ENCODE results near the gene L3MBTL4.
"Not testable (repeated sequence)": the region's sequence is repeated elsewhere in the genome, so short reads cannot be mapped to it uniquely, and the experiment has no call there.

L3MBTL4 gene

DNA sequence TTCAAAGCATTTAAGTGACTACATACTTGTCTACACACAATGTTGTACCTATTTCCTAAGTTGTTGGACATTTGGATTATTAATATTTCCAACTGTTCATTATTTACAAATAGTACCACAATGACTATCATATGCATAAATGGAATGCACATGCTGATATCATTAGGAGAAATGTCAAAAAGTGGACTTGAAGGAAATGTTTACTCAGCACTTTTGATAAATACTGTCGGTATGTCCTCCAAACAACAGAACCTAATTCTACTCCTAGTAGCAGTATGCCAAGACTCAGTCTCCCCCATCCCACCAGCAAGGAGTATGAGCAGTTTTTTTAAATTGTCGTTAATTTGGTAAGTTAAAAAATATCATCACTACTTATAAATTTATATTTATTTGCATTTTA lies 116.8 kb downstream of the L3MBTL4 start:
- DNase-seq (ENCODE audit: low read depth), result no peak

- no peak for DNase-seq (ENCODE audit: low read depth)
These were observed 120.4 kb downstream of the L3MBTL4 start for GRCh38 chr18:6294148-6294784.

DNA sequence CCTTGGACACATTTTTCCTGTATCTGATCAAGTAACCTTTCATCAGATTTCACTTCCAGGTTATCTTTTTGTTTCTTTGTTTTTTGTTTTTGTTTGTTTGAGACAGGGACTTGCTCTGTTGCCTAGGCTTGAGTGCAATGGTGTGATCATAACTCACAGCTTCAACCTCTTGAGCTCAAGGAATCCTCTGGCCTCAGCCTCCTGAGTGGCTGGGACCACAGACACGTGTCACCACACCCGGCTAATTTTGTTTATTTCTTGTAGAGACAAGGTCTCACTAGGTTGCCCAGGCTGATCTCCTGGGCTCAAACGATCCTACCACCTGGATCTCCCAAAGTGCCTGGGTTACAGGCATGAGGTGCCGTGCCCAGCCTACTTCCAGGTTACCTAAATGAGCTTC lies 124.9 kb downstream of the L3MBTL4 start:
- no peak for DNase-seq (ENCODE audit: low read depth)

DNA sequence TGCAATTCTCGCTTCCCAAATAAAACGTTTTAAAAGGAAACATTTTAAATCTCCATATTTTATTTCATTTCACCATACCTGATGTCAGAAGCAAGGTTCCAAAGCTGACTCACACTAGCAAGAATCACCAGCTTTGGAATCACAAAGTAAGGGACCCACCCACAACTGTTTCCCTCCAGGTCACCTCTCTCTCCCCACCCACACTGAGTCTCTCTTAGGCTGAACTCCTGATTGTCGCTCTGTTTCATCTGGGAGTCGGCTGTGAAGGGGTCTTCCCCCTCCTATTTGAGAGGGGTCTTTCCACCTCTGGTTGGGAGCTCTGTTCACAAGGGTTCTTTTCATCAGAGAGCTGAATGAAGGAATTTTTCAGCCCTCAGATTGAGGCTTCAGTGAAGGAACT lies 128.1 kb downstream of the L3MBTL4 start:
- no peak for DNase-seq (ENCODE audit: low read depth)

DNA sequence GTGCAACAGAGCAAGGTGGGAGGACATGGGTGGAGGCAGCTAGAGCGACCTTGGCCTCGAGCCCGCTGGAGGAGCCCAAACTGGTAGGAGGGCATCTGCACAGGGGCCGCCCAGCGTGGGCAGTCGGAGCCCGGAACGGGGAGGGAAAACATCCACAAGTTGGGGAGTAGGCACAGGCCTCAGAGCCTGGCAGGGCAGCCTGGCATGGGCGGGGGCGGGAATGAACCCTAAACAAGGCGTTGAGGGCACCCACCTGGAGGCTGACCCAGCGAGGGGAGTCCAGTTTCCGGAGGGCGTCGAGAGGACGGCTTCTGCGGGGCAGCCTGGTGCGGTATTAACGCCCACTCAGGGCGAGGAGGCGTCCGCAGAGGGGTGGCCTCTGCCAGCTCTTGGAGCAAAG lies 129.9 kb downstream of the L3MBTL4 start:
- DNase-seq (ENCODE audit: low read depth), result no peak

DNA sequence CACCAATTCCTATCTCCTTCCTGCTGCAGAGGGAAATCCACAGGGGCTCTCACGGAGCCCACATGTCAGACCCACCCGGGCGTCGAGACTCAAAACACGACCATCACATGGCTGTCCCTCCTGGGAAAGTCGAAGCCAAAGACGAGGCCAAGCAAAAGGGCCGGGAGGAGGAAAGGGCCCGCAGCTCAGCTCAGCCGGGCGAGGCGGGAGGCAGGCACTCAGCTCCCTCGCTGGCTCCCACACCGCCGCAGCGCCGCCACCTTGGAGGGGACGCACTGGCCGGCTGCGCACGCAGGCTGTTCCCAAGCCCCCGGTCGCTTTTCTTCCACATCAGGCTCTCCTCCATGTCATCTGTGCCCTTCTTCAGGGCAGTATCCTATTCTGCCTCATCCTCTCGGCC lies 130.4 kb downstream of the L3MBTL4 start:
- DNase-seq (ENCODE audit: low read depth), result no peak

- DNase-seq (ENCODE audit: low read depth), result no peak
These were observed 132.8 kb downstream of the L3MBTL4 start for GRCh38 chr18:6281874-6282273.

- no peak for DNase-seq (ENCODE audit: low read depth)
These were observed 134.4 kb downstream of the L3MBTL4 start for GRCh38 chr18:6280211-6280743.

DNA sequence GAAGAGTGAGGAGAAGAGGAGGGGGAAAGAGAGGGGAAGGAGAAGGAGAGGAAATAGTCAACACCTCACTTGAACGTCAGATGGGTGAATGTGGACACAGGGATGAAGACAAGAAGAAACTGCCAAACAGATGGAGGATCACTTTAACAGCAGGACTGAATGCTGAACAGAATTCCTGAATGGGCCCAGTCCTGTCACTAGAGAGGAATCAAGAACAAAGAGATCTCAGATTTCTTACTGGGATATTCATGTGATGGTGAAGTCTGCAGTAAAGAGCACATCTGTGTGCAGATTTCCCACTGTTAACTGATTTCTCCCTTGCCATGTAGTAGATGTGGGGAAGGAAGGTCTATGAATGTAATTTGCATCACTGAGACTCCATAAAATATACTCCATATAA lies 135.4 kb downstream of the L3MBTL4 start:
- no peak for DNase-seq (ENCODE audit: low read depth)

DNA sequence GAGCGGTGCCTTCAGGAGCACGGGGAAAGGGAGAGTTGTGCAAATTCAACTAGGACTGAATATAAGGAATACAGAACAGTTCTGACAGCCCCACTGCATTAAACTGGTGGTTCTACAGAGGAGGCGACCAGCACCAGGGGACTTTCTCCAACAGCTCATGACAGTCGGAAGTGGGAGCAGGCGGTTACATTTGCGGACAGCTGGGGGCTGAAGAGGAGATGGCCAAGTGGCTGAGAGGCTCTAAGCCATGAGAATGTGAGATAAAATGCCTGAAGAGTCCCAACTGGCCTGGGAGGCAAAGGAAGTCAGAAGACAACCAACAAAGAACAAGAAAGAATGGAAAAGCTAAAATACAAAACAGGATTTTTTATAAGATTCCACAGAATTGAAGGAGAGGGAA lies 141.3 kb downstream of the L3MBTL4 start:
- no peak for DNase-seq (ENCODE audit: low read depth)

GRCh38 chr18:6272144-6272543 lies 142.6 kb downstream of the L3MBTL4 start:
- DNase-seq (ENCODE audit: low read depth), result not testable (repeated sequence)

DNA sequence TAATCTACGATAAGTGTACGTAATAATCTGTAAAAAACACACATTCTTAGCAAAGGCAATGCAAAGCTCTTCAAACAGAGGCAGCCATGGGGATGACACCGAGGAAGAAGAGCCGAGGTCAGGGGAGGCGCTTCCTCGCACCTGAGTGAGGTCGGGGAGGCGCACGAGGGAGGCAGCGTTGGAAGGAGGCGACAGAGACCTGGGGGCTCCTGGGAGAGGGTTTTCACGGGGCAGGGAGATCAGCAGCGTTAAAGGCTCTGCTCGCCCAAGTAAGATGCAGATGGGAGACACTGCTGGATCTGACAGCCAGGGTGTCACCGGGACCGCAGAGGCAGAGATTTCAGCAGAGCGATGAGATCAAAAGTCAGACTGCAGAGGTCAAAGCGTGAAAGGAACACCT lies 143.1 kb downstream of the L3MBTL4 start:
- no peak for DNase-seq (ENCODE audit: low read depth)

DNA sequence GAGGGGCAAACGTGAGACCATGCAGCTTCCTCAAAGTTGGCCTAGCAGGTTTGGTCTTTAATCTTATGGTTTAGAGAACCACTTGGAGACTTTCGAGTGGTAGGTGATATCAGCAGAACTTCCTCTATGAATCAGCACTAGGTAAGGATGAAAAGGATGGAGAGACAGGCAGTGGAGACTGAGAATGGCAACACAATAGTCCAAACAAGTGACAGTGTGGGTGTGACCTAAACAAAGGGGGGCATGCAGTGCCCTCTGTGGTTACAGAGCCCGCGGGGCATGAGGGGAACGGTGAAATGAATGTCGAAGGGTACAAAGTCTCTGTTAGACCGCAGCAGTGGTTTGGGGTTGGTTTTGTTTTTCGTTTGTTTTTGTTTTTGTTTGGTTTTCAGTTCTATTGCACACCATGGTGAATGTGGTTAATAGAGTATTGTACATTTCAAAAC lies 143.9 kb downstream of the L3MBTL4 start:
- DNase-seq (ENCODE audit: low read depth), result no peak

- no peak for DNase-seq (ENCODE audit: low read depth)
These were observed 144.9 kb downstream of the L3MBTL4 start for GRCh38 chr18:6269660-6270332.

GRCh38 chr18:6266212-6266611 lies 148.5 kb downstream of the L3MBTL4 start:
- no peak for DNase-seq (ENCODE audit: low read depth)

DNA sequence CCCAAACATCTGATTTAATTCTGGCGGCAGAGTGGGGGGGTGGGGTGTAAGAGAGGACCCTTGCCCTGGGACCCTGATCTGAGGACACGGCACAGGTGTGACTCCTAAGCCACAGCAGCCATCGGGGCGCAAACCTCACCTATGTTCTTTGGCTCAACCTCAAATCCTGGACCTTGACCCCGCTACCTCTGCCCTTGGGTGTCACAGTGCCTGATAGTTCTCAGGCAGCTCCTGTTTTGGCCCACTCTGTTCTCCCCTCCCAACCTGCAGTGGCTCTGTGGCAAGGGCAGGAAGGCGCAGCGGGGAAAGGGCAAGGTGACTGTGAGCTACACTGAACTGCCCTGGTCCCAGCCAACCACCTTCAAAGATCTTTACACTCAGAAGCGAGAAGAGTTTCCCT lies 152.8 kb downstream of the L3MBTL4 start:
- no peak for DNase-seq (ENCODE audit: low read depth)

DNA sequence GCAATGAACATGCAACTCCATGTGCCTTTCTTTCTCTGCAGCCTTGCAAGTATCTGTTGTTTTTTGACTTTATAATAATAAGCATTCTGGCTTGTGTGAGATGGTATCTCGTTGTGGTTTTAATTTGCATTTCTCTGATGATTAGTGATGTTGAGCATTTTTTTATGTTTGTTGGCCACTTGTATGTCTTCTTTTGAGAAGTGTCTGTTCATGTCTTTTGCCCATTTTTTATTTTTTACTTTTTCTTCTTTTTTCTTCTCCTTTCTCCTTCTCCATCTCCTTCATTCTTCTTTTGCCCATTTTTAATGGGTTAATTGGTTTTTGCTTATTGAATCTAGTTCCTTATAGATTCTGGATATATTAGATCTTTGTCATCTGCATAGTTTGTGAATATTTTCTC lies 155.4 kb downstream of the L3MBTL4 start:
- not testable (repeated sequence) for DNase-seq (ENCODE audit: low read depth)

DNA sequence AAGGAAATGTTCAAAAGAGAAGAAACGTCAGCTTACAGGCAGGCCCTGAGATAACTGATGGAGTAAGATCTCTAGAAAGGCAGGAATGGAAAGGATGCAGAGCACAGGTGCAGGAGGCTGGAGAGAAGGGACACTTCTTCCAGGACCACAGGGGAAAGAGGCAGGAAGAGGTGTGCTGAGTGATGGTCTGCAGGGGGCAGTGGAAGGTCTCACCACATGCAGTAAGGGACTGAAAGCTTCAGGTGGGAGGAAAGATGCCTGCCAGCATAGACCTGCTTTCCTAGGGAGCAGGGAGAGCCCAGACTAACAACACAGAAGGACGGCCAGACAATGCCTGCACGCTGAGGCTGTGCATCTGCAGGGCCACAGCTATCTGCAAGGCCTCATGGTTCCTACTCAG lies 156.8 kb downstream of the L3MBTL4 start:
- DNase-seq (ENCODE audit: low read depth), result no peak

DNA sequence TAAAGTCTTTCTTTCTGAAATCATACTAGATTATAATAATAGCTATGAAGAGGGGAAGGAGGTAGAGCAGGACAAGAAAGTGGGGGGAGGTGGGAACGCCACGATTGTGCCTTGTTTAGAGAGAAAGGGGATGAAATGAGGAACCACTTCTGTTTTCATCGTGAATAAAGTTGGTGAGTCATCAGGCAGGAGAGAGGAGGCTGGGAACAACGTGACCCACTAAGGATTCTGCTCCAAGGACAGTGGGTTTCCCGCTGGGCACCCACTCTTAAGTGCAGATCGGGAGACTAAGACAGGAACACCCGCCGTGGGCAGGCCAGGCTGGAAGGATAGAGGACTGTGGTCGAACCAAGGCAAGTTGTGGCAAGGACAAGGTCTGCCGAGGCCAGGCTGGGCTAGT lies 158.2 kb downstream of the L3MBTL4 start:
- no peak for DNase-seq (ENCODE audit: low read depth)

DNA sequence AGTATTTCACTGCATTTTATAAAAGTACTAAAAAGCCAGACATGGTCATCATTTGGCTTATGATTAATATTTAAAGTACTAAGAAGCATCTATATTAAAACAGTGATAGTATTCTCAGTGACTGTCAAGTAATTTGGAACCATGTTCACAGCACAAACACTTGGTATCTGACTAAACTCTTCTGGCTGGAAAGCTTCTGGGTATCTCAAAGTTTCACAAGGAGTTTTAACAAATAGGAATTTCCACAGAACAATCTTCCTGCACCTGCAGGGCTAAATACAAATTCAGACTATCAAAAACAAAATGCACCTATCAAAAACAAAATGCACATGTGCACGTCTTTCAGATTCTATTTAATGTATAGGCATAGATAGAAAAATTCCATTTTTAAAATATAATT lies 158.8 kb downstream of the L3MBTL4 start:
- DNase-seq (ENCODE audit: low read depth), result no peak

DNA sequence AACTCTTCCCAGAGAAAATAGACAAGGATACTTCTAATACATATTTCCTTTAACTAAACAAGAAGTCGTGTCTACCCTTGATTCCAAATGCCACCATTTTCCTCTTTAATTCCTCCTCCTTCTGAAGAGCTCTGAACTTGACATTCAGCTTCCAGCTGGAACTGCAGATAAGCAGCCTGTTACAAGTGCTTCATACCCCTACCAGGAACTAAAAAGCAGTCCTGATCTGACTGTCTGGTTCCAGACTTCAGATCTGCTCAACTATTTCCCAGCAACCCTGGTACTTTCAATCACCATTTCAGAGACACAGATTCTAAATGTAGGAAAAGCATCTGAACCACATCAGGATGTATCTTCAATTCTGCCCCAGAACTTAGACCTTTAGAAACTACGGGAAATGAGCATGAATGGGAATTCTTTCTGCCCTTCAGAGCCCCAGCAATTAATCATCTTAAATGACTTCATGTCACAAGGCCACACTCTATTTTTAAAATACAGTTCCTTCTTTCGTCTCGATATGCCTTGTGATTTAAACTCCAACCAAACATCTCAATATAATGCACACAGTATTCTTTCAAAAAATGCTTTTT lies 159.5 kb downstream of the L3MBTL4 start:
- DNase-seq (ENCODE audit: low read depth), result no peak

DNA sequence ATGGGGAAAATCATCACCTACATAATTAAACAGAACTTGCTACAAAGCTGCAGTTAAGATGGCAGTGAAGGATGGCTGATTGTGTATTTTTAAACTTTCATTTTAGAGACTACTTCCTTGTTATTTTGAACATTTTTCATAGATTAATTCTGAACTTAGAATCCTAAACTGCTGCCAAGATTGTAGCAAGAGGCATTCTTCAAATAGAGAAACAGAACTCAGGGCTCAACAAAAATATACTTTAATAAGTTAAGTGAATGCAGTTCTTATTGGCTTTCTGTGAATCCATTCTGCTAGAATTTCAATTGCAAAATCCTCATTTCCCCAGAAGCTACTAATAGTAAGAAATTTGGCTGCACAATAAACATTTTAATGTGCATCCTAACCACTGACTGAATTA lies 160.3 kb downstream of the L3MBTL4 start:
- no peak for DNase-seq (ENCODE audit: low read depth)

GRCh38 chr18:6251084-6251483 lies 163.6 kb downstream of the L3MBTL4 start:
- no peak for DNase-seq (ENCODE audit: low read depth)
